ENCODE results near the gene CDC42EP1.

CDC42EP1 gene

GRCh38 chr22:37616201-37617083 is 56.2 kb downstream of the CDC42EP1 start:
- no peak for DNase-seq

GRCh38 chr22:37617431-37617830 is 57.2 kb downstream of the CDC42EP1 start:
- DNase-seq, result no peak

GRCh38 chr22:37618072-37618656 is 57.9 kb downstream of the CDC42EP1 start:
- DNase-seq, result no peak

GRCh38 chr22:37618674-37619073 is 58.4 kb downstream of the CDC42EP1 start:
- DNase-seq, result no peak

All from NCI-H1694 treated with DMSO at 0.1 percent for 48 hours (cell line).